Measurements from ENCODE around the gene PLXNA2.

DNA sequence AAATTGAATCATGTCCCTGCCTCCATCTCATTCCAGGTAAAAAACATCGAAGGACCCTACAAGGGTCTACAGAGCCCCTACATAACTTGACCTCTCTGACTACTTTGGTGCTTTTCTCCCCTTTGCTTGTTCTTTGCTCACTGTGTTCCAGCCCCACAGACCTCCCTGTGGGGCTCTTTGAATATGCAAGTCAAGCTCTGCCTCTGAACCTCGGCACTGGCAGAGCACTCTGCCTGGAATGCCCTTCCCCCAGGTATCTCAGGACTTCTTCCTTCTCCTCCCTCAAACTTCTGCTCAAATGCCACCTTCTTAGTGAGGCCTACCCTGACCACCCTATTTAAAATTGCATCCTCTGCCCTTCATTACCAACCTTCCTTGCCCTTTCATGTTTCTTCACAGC, 245.5 kb downstream of the PLXNA2 start:
- TF ChIP-seq RNF2 (IDR thresholded peaks at IDR 0.05; ENCODE audit: borderline replicate concordance, low read depth, low read length, missing control alignments, poor library complexity, severe bottlenecking) = no peak
- no peak for TF ChIP-seq POLR2A (IDR thresholded peaks at IDR 0.05; ENCODE audit: control extremely low read depth in 1 of 2, low read depth in 2 of 2, low read length in 2 of 2)
- no peak for TF ChIP-seq TAF7 (optimal IDR thresholded peaks at IDR 0.05; ENCODE audit: borderline replicate concordance, low read depth, low read length)
- no peak for TF ChIP-seq HDAC6 (IDR thresholded peaks at IDR 0.05; ENCODE audit: low read depth, low read length)
- no peak for TF ChIP-seq CBX5 (IDR thresholded peaks at IDR 0.05; ENCODE audit: low read depth, low read length)
- no peak for TF ChIP-seq SIN3A (conservative IDR thresholded peaks at IDR 0.05 in 1 of 2, IDR thresholded peaks at IDR 0.05 in 1 of 2; ENCODE audit: low read depth in 1 of 2, low read length in 2 of 2)
- TF ChIP-seq FOSL1 (IDR thresholded peaks at IDR 0.05; ENCODE audit: insufficient read depth, low read depth, low read length) = no peak
- TF ChIP-seq JUND (IDR thresholded peaks at IDR 0.05; ENCODE audit: low read length) = no peak
- TF ChIP-seq, protein P1, sequence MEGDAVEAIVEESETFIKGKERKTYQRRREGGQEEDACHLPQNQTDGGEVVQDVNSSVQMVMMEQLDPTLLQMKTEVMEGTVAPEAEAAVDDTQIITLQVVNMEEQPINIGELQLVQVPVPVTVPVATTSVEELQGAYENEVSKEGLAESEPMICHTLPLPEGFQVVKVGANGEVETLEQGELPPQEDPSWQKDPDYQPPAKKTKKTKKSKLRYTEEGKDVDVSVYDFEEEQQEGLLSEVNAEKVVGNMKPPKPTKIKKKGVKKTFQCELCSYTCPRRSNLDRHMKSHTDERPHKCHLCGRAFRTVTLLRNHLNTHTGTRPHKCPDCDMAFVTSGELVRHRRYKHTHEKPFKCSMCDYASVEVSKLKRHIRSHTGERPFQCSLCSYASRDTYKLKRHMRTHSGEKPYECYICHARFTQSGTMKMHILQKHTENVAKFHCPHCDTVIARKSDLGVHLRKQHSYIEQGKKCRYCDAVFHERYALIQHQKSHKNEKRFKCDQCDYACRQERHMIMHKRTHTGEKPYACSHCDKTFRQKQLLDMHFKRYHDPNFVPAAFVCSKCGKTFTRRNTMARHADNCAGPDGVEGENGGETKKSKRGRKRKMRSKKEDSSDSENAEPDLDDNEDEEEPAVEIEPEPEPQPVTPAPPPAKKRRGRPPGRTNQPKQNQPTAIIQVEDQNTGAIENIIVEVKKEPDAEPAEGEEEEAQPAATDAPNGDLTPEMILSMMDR (IDR thresholded peaks at IDR 0.05; ENCODE audit: control extremely low read depth in 1 of 3, insufficient read depth in 1 of 3, low read depth in 1 of 3, low read length in 3 of 3) = no peak
- no peak for TF ChIP-seq POLR2AphosphoS5 (IDR thresholded peaks at IDR 0.05; ENCODE audit: low read depth, low read length)
- no peak for TF ChIP-seq MAFK (IDR thresholded peaks at IDR 0.05; ENCODE audit: low read depth, low read length)
- TF ChIP-seq CHD2 (IDR thresholded peaks at IDR 0.05; ENCODE audit: low read length) = no peak
